Measurements from ENCODE around the gene TLR9. TPM values are rescaled to one million over a fixed set of nuclear protein-coding genes. Genes with fewer than 3 reads are reported as not detected.

Gene TLR9
- total RNA-seq, 1 donor from 2014 or later = not detected

DNA sequence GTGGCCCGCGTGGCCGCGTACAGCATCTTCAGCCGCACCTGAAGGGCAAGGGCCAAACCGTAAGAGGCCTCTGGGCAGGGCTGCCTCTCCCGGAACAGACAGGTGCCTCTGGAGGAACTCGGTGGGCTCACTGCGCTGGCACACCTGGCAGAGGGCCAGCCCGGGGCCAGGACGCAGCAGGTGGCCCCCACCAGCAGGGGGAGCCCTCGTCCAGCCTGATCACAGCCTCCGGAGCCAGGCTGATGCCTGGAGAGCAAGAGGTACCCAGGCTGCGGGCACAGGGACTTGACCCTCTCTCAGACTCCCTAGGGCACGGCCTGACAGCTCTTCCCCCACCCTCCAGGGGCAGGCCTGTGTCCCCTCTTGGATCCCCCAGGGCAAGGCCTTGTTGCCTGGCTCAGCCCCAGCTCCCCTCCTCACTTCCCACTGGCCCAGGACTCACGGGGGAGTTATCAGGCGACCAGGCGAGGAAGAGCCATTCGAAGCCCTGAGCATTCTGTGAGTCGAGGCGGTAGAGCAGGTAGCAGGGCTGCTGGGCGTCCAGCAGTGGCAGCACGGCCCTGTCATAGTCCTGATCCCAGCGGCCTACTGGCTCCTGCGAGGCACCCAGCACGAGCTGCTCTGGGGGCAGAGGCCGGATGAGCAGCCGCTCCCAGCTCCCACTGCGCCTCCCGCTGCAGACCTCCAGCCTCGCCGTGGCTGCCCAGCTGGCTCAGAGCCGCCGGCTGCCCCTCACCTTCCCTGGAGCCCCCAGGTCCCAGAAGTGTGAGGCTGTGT lies 6.2 kb upstream of the TLR9 start:
- peak; percentile 58 for DNase-seq

GRCh38 chr3:52230889-52231499 lies 5.5 kb upstream of the TLR9 start:
- DNase-seq = no peak

DNA sequence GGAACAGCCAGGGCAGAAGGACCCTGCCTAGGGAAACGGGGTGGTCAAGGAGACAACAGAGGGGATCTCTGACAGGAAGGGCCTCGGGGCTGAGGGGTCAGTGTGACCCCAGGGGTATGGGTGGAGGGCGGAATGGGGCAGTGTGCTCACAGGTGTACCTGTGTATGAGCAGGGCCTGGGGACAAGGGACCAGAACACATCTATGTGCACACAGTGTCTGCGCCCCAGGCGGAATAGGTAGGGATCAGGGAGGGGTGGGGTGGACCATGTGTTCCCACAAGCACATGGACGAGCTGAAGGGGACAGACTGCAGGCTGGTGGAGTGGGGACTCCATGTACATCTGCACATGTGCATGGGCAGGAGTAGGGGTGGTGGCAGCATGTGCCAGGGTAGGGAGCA lies 5.0 kb upstream of the TLR9 start:
- DNase-seq = no peak

DNA sequence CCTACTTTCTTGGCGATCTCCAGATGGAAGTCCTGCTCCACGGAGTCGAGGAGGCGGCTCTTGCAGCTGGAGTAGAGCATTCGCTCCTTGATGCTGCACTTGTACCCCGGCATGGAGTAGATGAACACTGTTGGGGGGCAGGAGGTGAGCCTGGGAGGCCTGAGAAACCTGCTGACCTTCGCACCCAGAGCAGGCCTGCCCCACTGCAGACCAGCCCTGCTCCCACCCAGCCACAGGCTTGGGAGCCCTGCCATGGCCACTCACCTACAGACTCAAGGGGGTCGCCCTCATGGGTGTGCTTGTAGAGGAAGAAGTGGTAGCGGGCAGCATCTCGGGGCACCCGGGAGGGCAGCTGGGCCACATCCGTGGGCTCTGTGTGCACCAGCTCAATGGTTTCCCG lies 4.2 kb upstream of the TLR9 start:
- DNase-seq = no peak

DNA sequence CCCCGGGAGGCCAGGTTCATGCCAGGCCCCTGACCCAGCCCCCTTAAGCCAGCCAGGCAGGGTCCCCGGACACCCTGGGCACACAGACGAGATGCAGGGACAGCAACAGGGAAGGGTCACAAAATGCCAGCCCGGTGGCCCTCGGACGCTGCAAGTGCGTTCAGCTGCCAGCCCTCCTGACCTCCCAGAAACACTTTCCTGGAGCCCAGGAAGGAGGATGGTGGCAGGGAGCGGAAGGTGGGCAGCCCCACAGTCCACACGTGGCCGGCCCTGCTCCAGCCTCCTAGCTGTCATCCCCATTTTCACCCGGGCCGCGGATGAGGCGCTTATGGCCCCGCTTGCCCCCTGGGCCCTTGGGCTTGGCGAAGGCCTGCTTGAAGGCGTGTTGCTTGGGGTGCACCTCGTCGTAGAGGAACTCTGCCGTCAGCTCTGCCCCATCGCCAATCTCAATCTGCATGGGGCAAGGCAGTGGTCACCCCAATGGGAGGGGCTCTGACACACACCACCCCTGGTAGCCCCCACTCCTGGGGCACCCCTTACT lies 3.4 kb upstream of the TLR9 start:
- DNase-seq = no peak

DNA sequence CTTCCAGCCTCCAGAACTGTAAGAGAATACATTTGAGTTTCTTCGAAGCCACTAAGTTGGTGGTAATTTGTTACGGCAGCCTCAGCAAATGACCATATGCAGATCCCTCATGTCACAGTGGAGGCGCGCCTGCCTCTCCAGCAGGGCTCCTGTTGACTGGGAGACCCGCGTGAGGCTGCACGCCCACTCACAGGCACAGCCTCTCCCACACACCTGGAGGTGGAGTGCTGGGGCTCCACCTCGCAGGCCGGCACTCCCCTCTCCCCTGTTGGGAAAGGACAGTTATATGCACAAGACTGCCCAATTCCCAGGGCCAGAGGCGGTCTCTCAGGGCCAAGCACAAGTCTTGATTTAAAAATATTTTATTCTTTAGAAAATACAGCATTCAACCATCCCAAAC lies 2.8 kb upstream of the TLR9 start:
- DNase-seq = no peak

DNA sequence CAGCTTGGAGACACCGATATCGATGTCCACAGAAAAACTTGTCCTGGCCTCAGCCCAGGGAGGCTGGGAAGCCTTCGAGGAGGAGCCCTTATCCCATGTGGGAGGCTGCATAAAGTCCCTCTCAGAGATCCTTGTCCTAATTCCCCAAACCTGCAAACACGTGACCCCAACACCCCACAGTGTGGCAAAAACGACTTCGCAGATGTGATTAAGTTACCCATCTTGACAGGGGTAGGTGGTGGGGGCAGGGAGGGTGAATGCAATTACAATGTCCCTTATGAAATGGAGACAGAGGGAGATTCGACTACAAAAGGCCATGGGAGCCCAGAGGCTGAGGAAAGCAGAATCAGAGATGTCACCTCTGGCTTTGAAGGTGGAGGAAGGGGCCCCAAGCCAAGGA lies 2.3 kb upstream of the TLR9 start:
- no peak for DNase-seq

DNA sequence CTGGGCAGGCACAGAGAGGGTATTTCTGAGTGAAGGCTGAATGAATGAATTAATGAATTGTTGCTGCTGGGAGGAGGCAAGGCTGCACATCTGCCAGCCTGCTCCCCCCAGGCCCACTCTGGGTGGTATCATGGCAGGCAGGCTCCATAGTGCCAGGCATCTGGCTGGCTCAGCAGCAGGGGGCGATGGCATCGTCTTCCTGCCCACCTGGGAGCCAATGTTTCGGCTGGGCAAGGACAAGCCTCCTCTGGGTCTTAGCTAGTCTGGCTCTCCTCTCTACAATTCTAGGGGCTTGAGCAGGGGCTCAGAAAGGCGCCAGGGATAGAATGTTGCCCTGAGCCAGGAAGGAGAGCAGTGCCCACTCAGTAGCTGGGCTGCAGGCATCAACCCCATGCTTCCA lies 1.7 kb upstream of the TLR9 start:
- DNase-seq = no peak

DNA sequence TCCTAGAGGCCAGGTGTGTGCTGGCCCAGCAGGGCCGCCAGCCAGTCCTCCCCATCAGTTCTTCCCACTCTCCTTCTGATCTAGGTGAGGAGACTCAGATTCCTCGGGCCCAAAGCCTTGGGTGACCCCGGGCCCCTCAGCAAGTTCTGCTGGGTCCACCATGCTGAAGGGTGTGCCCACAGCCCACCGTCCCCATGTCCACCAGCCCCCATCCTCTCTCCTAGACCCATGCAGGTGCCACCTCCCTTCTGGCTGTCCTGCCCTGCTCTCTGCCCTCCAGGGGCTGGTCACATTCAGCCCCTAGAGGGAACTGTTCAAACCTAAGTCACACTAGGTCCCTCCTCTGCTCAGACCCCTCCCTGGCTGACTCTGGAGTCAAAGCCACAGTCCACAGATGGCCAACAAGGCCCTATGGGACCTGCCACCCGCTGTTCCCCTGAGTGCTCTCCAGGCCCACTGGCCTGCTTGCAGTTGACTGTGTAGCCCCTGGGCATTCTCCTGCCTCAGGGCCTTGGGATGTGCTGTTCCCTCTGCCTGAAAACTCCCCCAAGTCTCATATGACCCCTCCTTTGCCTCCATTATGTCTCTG lies 878 bp upstream of the TLR9 start:
- DNase-seq = no peak

DNA sequence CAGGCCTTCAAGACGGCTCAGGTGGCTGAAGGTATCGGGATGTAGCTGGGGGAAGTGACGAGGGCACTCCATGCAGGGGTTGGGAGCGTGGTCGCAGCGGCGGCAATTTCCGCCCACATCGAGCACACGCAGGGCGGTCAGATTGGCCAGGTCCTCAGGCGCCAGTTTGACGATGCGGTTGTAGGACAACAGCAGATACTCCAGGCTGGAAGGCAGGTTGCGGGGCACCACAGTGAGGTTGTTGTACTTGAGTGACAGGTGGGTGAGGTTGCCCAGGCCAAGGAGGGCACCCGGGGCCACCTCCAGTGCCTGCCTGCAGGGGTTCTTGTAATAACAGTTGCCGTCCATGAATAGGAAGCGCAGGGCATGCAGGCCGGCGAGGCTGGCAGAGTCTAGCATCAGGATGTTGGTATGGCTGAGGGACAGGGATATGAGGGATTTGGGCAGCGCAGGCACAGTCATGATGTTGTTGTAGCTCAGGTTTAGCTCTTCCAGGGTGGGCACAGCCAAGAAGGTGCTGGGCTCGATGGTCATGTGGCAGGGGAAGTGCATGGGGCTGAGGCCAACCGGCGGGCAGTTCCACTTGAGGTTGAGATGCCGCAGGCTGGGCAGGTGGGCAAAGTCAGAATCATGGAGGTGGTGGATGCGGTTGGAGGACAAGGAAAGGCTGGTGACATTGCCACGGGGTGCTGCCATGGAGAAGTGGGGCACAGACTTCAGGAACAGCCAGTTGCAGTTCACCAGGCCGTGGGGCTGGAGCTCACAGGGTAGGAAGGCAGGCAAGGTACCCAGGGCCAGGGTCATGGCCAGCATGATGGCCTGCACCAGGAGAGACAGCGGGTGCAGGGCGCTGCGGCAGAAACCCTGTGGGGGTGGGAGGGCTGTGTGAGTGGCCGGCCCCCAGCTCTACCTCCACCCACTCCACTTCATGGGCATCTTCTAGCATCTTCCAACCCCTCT lies 1.7 kb downstream of the TLR9 start:
- no peak for DNase-seq

DNA sequence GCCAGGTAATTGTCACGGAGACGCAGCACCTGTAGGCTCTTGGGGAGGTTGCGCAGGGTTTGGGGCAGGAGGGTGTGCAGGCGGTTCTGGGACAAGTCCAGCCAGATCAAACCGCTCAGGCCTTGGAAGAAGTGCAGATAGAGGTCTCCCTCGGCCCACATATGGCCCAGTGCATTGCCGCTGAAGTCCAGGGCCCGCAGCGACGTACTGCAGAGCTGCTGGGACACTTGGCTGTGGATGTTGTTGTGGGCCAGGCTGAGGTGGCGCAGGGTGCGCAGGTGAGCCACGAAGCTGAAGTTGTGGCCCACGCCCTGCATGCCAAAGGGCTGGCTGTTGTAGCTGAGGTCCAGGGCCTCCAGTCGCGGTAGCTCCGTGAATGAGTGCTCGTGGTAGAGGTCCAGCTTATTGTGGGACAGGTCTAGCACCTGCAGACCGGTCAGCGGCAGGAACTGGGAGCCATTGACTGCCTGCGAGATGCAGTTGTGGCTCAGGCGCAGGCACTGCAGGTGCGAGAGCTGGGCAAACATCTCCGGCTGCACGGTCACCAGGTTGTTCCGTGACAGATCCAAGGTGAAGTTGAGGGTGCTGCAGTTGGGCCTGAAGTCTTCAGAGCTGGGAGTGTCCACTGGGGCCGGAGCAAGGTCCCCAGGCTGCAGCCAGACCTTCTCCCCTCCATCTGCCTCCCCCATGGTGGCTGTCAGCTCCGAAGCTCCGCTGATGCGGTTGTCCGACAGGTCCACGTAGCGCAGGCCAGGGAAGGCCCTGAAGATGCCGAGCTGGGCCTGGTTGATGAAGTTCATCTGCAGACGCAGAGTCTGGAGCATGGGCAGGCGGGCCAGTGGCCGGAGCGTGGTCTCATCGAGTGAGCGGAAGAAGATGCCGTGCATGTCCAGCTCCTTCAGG lies 2.9 kb downstream of the TLR9 start:
- no peak for DNase-seq

DNA sequence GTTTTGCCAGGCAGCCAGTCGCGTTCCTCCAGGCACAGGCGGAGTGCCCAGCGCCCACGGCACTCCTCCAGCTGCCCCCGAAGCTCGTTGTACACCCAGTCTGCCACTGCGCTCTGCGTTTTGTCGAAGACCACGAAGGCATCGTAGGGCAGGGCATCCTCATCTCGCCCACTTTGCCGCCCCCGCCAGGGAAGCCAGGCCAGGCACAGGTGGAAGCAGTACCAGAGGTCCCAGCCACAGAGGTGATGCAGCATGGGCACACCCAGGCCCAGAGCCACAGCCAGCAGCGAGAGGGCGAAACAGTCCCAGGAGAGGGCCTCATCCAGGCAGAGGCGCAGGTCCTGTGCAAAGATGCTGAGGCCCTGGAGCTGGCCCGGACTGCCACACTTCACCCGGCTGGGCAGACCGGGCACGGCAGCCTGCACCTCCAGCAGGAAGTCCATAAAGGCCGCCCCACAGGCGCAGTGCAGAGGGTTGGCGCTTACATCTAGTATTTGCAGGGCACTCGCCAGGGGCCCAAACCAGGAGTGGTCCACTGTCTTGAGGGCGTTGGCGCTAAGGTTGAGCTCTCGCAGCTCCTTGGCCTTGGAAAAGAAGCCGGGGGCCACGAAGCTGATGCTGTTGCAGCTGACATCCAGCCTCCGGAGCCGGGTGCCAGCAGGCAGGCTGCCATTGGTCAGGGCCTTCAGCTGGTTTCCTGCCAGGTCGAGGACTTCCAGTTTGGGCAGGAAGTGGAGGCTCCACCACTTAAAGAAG lies 3.7 kb downstream of the TLR9 start:
- DNase-seq = no peak

DNA sequence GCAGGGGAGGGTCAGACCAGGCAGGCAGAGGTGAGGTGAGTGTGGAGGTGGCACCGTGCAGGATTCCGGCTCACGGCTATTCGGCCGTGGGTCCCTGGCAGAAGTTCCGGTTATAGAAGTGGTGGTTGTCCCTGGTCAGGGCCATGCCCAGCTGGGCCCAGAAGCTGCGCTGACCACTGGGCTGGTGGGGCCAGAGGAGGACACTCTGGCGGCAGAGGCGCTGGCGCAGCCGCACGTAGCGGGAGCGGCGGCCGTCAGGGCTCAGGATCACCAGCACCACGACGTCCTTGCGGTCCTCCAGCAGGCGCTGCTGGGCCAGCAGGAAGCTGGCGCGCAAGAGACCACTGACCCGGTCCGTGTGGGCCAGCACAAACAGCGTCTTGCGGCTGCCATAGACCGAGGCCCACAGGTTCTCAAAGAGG lies 4.3 kb downstream of the TLR9 start:
- no peak for DNase-seq

DNA sequence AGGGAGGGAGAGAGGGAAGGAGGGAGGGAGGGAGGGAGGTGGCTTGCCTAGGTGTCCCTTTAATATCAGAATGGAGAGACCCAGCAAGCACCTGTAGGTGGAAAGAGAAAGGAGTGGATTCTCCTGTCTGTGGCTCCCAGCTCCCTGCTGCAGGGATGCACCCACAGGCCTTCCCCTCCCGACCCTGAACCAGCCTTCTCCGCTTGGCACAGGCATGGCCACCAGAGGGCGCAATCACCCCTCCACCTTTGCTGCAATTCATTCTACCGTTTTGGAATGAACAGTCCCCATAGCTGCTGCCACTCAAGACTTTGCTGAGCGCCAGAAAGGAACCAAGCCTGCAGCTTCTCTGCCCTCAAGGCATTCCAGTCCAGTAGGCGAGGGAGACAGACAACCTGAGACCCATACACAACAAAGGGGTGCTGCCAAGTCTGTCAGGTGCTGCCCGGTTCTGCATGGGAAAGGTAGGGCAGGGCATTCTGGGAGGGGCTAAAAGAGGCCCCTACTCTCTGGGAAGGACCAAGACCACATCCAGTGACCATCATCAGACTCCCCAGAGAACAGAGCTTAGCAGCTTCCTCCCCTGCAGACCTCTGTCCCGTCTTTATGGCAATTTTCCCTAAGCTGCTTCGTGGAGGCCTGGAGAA lies 4.9 kb downstream of the TLR9 start:
- DNase-seq = peak; percentile 91

DNA sequence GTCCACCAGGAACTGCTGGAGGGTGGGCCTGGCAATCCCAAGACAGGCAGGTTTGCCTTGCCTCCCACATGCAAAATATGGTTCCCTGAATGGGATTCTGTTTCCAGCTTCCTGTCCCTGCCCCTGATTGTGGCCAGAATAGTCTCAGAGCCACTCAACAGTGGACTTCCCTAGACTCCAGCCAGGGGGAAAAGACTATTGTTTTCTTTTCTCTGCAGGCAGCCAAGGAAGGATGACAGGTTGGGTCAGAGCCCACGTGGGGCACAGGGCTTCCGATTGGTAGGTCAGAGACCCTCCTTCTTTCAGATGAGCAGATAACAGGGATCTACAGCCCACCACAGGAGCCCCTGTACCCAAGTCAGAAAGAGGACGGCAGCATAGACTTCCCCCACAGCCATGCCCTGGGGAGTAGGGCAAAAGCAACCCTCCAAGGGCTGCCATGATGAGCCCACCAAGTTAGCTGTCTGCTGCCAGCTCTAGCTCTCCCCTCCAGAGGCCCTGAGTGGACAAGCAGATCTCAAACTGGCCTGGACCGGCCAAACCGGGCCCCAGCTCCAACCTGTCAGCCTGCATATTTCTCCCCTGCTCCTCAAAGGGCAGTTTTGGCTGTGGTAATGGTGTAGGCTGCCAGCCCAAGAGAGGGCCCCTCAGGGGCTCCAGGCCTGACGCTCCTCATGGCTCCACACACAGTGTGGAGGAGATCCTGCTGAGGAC lies 6.4 kb downstream of the TLR9 start:
- no peak for DNase-seq

DNA sequence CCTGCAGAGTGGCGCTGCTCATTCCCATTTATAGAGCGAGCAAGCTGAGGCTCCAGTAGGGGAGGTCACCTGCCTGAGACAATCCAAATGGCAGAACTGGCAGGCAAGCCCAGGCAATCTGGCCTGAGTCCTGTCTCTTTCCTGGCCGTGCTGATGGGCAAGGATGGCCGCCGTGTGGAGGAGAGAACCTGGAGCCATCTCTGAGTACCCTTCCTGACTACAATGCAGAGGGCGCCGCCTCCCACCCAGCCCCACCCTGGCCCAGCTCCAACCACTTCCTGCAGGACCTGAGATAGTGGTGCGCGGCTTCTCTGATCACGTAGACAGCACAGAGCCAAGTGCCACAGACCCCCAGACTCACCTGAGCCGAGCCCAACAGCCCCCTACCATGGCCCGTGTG lies 7.0 kb downstream of the TLR9 start:
- no peak for DNase-seq

GRCh38 chr3:52218026-52218425 lies 7.4 kb downstream of the TLR9 start:
- no peak for DNase-seq

DNA sequence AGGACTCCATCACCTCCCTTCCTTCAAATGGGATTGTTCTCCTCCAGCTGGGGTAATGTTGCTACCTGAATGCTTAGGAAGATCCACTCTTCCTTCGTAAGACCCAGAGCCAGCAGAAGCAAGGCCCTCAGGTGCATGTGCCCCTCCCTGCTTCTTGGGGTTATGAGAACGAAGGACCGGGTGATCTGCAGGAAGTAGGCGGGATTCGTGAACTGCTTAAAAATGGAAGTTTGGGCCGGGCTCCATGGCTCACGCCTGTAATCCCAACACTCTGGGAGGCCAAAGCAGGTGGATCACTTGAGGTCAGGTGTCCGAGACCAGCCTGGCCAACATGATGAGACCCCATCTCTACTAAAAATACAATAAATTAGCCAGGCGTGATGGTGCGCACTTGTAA lies 8.0 kb downstream of the TLR9 start:
- DNase-seq = no peak
